G401 (cell line): ENCODE data around the gene PREB. TPM values are rescaled to one million over a fixed set of nuclear protein-coding genes. Genes with fewer than 3 reads are reported as not detected.
"Not testable (repeated sequence)": the region's sequence is repeated elsewhere in the genome, so short reads cannot be mapped to it uniquely, and the experiment has no call there.

Experiments
- DNase-seq: peaks from one replicate; pipeline ENCODE4 v3.0.0-alpha.2; 2015; ENCODE audit warnings: low spot score
- in situ Hi-C: cut with HindIII; loops from 2 replicates; pipeline ENCODE4 v1.10.0; 2016; ENCODE audit warnings: low sequenced_read_pairs, mixed read lengths
- total RNA-seq: library from RNA; depleted of rRNA; stranded (reverse); fragments of >200 nt; shearing (Covaris generic); gene quantifications from 2 replicates; pipeline ENCODE4 v1.2.3, GENCODE V29; 2014; rRNA removed

The PREB gene
- total RNA-seq: 89.5 and 92.2 TPM in 2 replicates

- in situ Hi-C loops: no loop called here
These were observed at the start of gene PREB for GRCh38 chr2:27133905-27134780. Gene PREB, minus strand, starts transcription at chr2:27134636. Its CDS starts 215 bp downstream, at chr2:27134421.

GRCh38 chr2:27184115-27184514, 49.7 kb upstream of the PREB start:
- DNase-seq: no peak
- in situ Hi-C loops: no loop called here

More at GRCh38 chr2:27133905-27134780, at the start of gene PREB:
- DNase-seq: peak; percentile 94

- DNase-seq: no peak
- in situ Hi-C loops: no loop called here
These were observed 47.9 kb upstream of the PREB start for GRCh38 chr2:27182346-27182745.

GRCh38 chr2:27179344-27180000, 45.0 kb upstream of the PREB start:
- in situ Hi-C loops: no loop called here

GRCh38 chr2:27178469-27178868, 44.0 kb upstream of the PREB start:
- in situ Hi-C loops: no loop called here
- DNase-seq: no peak

More at GRCh38 chr2:27179344-27180000, 45.0 kb upstream of the PREB start:
- DNase-seq: no peak

GRCh38 chr2:27177441-27178351, 43.3 kb upstream of the PREB start:
- no peak for DNase-seq
- in situ Hi-C loops: no loop called here

GRCh38 chr2:27175781-27176180, 41.3 kb upstream of the PREB start:
- DNase-seq, in situ Hi-C loops: not testable (repeated sequence)

- in situ Hi-C loops: no loop called here
- no peak for DNase-seq
These were observed 40.9 kb upstream of the PREB start for GRCh38 chr2:27175330-27175729.

GRCh38 chr2:27174638-27175037, 40.2 kb upstream of the PREB start:
- in situ Hi-C loops: no loop called here

GRCh38 chr2:27171351-27171848, 37.0 kb upstream of the PREB start:
- DNase-seq: no peak
- in situ Hi-C loops: no loop called here

More at GRCh38 chr2:27174638-27175037, 40.2 kb upstream of the PREB start:
- DNase-seq: no peak

- in situ Hi-C loops: no loop called here
These were observed 36.3 kb upstream of the PREB start for GRCh38 chr2:27170581-27171337.

GRCh38 chr2:27164960-27165763, 30.7 kb upstream of the PREB start:
- in situ Hi-C loops: no loop called here
- DNase-seq: no peak

More at GRCh38 chr2:27170581-27171337, 36.3 kb upstream of the PREB start:
- DNase-seq: no peak

GRCh38 chr2:27162151-27163121, 28.0 kb upstream of the PREB start:
- DNase-seq: no peak
- in situ Hi-C loops: no loop called here

GRCh38 chr2:27160191-27160590, 25.8 kb upstream of the PREB start:
- in situ Hi-C loops: no loop called here

GRCh38 chr2:27159271-27159670, 24.8 kb upstream of the PREB start:
- in situ Hi-C loops: no loop called here
- DNase-seq: no peak

More at GRCh38 chr2:27160191-27160590, 25.8 kb upstream of the PREB start:
- DNase-seq: no peak

GRCh38 chr2:27158468-27158867, 24.0 kb upstream of the PREB start:
- in situ Hi-C loops: no loop called here
- DNase-seq: no peak
